Lower lobe of right lung (tissue), 2 donors: Measurements from ENCODE around the gene TMEM132E. TPM values are rescaled to one million over a fixed set of nuclear protein-coding genes. Genes with fewer than 3 reads are reported as not detected.
A peak's percentile ranks its signal among the peaks of the same experiment; 100 is the strongest.

Experiments
- ATAC-seq, 2 donors: fragments of 200-7000 bp; cut with Tn5 transposase; one replicate each; pipeline ENCODE4 v1.9.1; 2020 to 2022; ENCODE audit warnings: mild to moderate bottlenecking in 2 of 2, moderate library complexity in 2 of 2
- DNase-seq: peaks from one replicate; pipeline ENCODE4 v3.0.0-alpha.2; 2020
- H3K27ac ChIP-seq: fragments of 200-600 bp; one replicate; pipeline ENCODE4 v1.8.0; 2022
- H3K27me3 ChIP-seq: fragments of 200-600 bp; one replicate; pipeline ENCODE4 v1.8.0; 2022; ENCODE audit warnings: low read depth
- H3K36me3 ChIP-seq: fragments of 200-600 bp; one replicate; pipeline ENCODE4 v1.8.0; 2022; ENCODE audit warnings: mild to moderate bottlenecking
- H3K4me1 ChIP-seq: fragments of 200-600 bp; one replicate; pipeline ENCODE4 v1.8.0; 2022
- H3K4me3 ChIP-seq: fragments of 200-600 bp; one replicate; pipeline ENCODE4 v1.8.0; 2022; ENCODE audit warnings: mild to moderate bottlenecking
- H3K9me3 ChIP-seq: fragments of 200-600 bp; one replicate; pipeline ENCODE4 v1.8.0; 2022
- CTCF ChIP-seq: fragments of 200-600 bp; IDR thresholded peaks from one replicate; pipeline ENCODE4 v1.8.0; 2022; ENCODE audit warnings: antibody characterized with exemption, mild to moderate bottlenecking
- intact Hi-C: fragments of 100-400 bp; cut with DNase I; formaldehyde crosslinking; loops from one replicate; pipeline ENCODE4 v1.11.0; 2022
- total RNA-seq: library from RNA; stranded (reverse); fragmentation: NEBNext Ultra II Directional; extraction: Animal tissue kit (Norgen Biotek cat#: 25700); gene quantifications from one replicate; pipeline ENCODE4 v1.2.1, GENCODE V29; 2021
- donor health status: DM: no; HTN: yes; CAD: no; lungs with severe emphysema.

The TMEM132E gene
- total RNA-seq, 1 donor from 2014 or later, result 0.53 TPM

- no peaks in the 10 kb centered on the region for H3K36me3 ChIP-seq
- no peak for ATAC-seq
- peaks cover 35% of the 10 kb centered on the region for H3K27me3 ChIP-seq
- no peak overlapping the region for H3K27ac ChIP-seq
- no peak for DNase-seq
- H3K4me3 ChIP-seq, result no peak overlapping the region
- no peaks in the 10 kb centered on the region for H3K4me1 ChIP-seq
- TF ChIP-seq CTCF, result no peak
- no peaks in the 10 kb centered on the region for H3K9me3 ChIP-seq
- intact Hi-C loops, result no loop called here
These were observed 39.5 kb upstream of the TMEM132E start for GRCh38 chr17:34539881-34540280.

- peak; percentile 80 for TF ChIP-seq CTCF
These were observed 36.6 kb upstream of the TMEM132E start for GRCh38 chr17:34542700-34543336.

GRCh38 chr17:34547453-34548063 lies 31.8 kb upstream of the TMEM132E start:
- no peaks in the 10 kb centered on the region for H3K4me1 ChIP-seq
- peaks cover 15% of the 10 kb centered on the region for H3K27me3 ChIP-seq
- no peak for ATAC-seq
- DNase-seq, result no peak
- intact Hi-C loops, result no loop called here
- H3K36me3 ChIP-seq, result no peaks in the 10 kb centered on the region
- H3K4me3 ChIP-seq, result no peak overlapping the region
- TF ChIP-seq CTCF, result no peak
- no peak overlapping the region for H3K27ac ChIP-seq
- no peaks in the 10 kb centered on the region for H3K9me3 ChIP-seq

More at GRCh38 chr17:34542700-34543336, 36.6 kb upstream of the TMEM132E start:
- Histone ChIP-seq H3K27me3 (peaks cover 21% of the 10 kb centered on the region), H3K4me1 (no peaks in the 10 kb centered on the region), H3K4me3 (no peak overlapping the region), H3K36me3 (no peaks in the 10 kb centered on the region), H3K27ac (no peak overlapping the region), H3K9me3 (no peaks in the 10 kb centered on the region)
- DNase-seq, result peak; percentile 52
- ATAC-seq, result peak in 1 of 2 donors; percentile 54
- intact Hi-C loops, result no loop called here

GRCh38 chr17:34549966-34550365 lies 29.4 kb upstream of the TMEM132E start:
- no peak overlapping the region for H3K4me3 ChIP-seq
- no peaks in the 10 kb centered on the region for H3K36me3 ChIP-seq
- no peak overlapping the region for H3K27ac ChIP-seq
- intact Hi-C loops, result no loop called here
- DNase-seq, result no peak
- no peak for TF ChIP-seq CTCF
- ATAC-seq, result peak in 1 of 2 donors; percentile 29
- no peaks in the 10 kb centered on the region for H3K4me1 ChIP-seq
- H3K9me3 ChIP-seq, result no peaks in the 10 kb centered on the region
- peaks cover 17% of the 10 kb centered on the region for H3K27me3 ChIP-seq

- no peak for TF ChIP-seq CTCF
- no peak overlapping the region for H3K4me3 ChIP-seq
- DNase-seq (no peak), ATAC-seq (no peak)
- peaks cover 20% of the 10 kb centered on the region for H3K27me3 ChIP-seq
- no peaks in the 10 kb centered on the region for H3K36me3 ChIP-seq
- intact Hi-C loops, result no loop called here
- H3K9me3 ChIP-seq, result no peaks in the 10 kb centered on the region
- H3K4me1 ChIP-seq, result no peaks in the 10 kb centered on the region
- no peak overlapping the region for H3K27ac ChIP-seq
These were observed 25.5 kb upstream of the TMEM132E start for GRCh38 chr17:34553907-34554306.
